HPDE6-E6E7 (cell line): Measurements from ENCODE around the gene MMEL1.
"Not testable (repeated sequence)": the region's sequence is repeated elsewhere in the genome, so short reads cannot be mapped to it uniquely, and the experiment has no call there.

Experiments used
- DNase-seq: peaks from one replicate; pipeline ENCODE4 v3.0.0; 2011; ENCODE audit warnings: missing footprints; ENCODE audit errors: extremely low spot score

The MMEL1 gene

GRCh38 chr1:2575801-2576663, 56.8 kb downstream of the MMEL1 start:
- no peak for DNase-seq

GRCh38 chr1:2574350-2574749, 58.5 kb downstream of the MMEL1 start:
- DNase-seq: no peak

GRCh38 chr1:2573250-2573920, 59.4 kb downstream of the MMEL1 start:
- DNase-seq: no peak

- no peak for DNase-seq
These were observed 61.5 kb downstream of the MMEL1 start for GRCh38 chr1:2571348-2571747.

GRCh38 chr1:2570332-2570731, 62.5 kb downstream of the MMEL1 start:
- DNase-seq: no peak

- not testable (repeated sequence) for DNase-seq
These were observed 63.1 kb downstream of the MMEL1 start for GRCh38 chr1:2569703-2570102.

- DNase-seq: no peak
These were observed 63.8 kb downstream of the MMEL1 start for GRCh38 chr1:2569060-2569459.

GRCh38 chr1:2568187-2568816, 64.5 kb downstream of the MMEL1 start:
- DNase-seq: not testable (repeated sequence)

GRCh38 chr1:2567083-2567679, 65.6 kb downstream of the MMEL1 start:
- no peak for DNase-seq

GRCh38 chr1:2566101-2567045, 66.4 kb downstream of the MMEL1 start:
- DNase-seq: no peak

GRCh38 chr1:2564815-2565374, 67.9 kb downstream of the MMEL1 start:
- no peak for DNase-seq

- DNase-seq: no peak
These were observed 68.6 kb downstream of the MMEL1 start for GRCh38 chr1:2564006-2564814.

GRCh38 chr1:2563205-2563604, 69.6 kb downstream of the MMEL1 start:
- DNase-seq: no peak

GRCh38 chr1:2561898-2562895, 70.6 kb downstream of the MMEL1 start:
- DNase-seq: no peak

GRCh38 chr1:2561446-2561845, 71.4 kb downstream of the MMEL1 start:
- no peak for DNase-seq

- DNase-seq: no peak
These were observed 72.3 kb downstream of the MMEL1 start for GRCh38 chr1:2560299-2561073.

- DNase-seq: no peak
These were observed 73.1 kb downstream of the MMEL1 start for GRCh38 chr1:2559509-2560298.
